ENCODE measurements around the gene PRKAG2. TPM values are rescaled to one million over a fixed set of nuclear protein-coding genes. Genes with fewer than 3 reads are reported as not detected.

The PRKAG2 gene
- total and polyA plus RNA-seq, 2 donors: 37.9 to 71.6 TPM

- no peak overlapping the region for H3K4me3 ChIP-seq (ENCODE audit: low read depth, low read length)
- H3K36me3 ChIP-seq (ENCODE audit: insufficient read depth): no peaks in the 10 kb centered on the region
- no peaks in the 10 kb centered on the region for H3K4me1 ChIP-seq (ENCODE audit: insufficient read depth)
- no peak for DNase-seq (ENCODE audit: extremely low spot score)
- 85% methylated on average over 5 of the region's 5 CpGs for WGBS
- H3K27ac ChIP-seq (ENCODE audit: low read depth): no peak overlapping the region
Measured at GRCh38 chr7:151694441-151694827, 182.5 kb downstream of the PRKAG2 start.

DNA sequence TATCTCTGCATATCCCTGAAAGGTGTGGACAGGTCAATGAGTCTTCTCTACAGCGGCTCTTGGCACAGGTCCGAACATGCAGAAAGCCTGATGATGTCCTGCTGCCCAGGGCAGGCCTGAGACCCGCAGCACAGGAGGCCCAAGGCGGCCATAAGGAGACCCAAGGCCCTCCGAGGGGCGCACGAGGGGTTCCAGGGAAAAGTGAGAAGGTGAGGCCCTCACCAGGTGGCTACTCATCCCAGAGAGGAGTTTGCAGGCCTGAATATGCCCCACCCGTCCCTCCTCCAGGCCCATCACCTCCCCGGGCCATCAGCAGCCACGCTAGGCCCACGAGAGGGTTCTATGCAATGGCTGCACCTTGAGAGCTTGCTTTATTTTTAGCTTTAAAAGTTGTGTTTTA, 183.8 kb downstream of the PRKAG2 start:
- no peak for DNase-seq (ENCODE audit: extremely low spot score)
- Histone ChIP-seq H3K4me3 (ENCODE audit: low read depth, low read length) (no peak overlapping the region), H3K36me3 (ENCODE audit: insufficient read depth) (no peaks in the 10 kb centered on the region), H3K4me1 (ENCODE audit: insufficient read depth) (no peaks in the 10 kb centered on the region), H3K27ac (ENCODE audit: low read depth) (no peak overlapping the region)
- 83% methylated on average over 11 of the region's 11 CpGs for WGBS

GRCh38 chr7:151692721-151693120, 184.2 kb downstream of the PRKAG2 start:
- H3K4me3 ChIP-seq (ENCODE audit: low read depth, low read length): no peak overlapping the region
- WGBS: 87% methylated on average over 9 of the region's 9 CpGs
- no peaks in the 10 kb centered on the region for H3K4me1 ChIP-seq (ENCODE audit: insufficient read depth)
- H3K36me3 ChIP-seq (ENCODE audit: insufficient read depth): no peaks in the 10 kb centered on the region
- no peak overlapping the region for H3K27ac ChIP-seq (ENCODE audit: low read depth)
- no peak for DNase-seq (ENCODE audit: extremely low spot score)

DNA sequence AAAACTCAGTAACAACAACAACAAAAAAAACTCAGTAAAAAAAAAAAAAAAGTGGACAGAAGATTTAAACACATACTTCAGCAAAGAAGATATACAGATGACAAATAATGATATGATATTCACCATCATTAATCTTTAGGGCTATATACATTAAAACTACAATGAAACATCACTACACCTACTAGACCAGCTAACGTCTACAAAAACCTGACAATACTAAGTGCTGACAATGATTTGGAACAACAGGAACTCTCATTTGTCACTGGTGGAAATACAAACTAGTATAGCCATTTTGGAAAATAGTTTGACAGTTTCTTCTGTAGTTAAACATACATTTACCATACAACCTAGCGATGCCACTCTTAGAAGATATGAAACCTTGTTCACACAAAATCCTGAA, 185.5 kb downstream of the PRKAG2 start:
- Histone ChIP-seq H3K4me1 (ENCODE audit: insufficient read depth) (no peaks in the 10 kb centered on the region), H3K4me3 (ENCODE audit: low read depth, low read length) (no peak overlapping the region), H3K36me3 (ENCODE audit: insufficient read depth) (no peaks in the 10 kb centered on the region), H3K27ac (ENCODE audit: low read depth) (no peak overlapping the region)
- no peak for DNase-seq (ENCODE audit: extremely low spot score)
- whole genome bisulfite sequencing: 98% methylated on average over 2 of the region's 2 CpGs

GRCh38 chr7:151690606-151691005, 186.3 kb downstream of the PRKAG2 start:
- no peaks in the 10 kb centered on the region for H3K36me3 ChIP-seq (ENCODE audit: insufficient read depth)
- 65% methylated on average over 6 of the region's 6 CpGs for WGBS
- H3K27ac ChIP-seq (ENCODE audit: low read depth): no peak overlapping the region
- no peaks in the 10 kb centered on the region for H3K4me1 ChIP-seq (ENCODE audit: insufficient read depth)
- DNase-seq (ENCODE audit: extremely low spot score): no peak
- no peak overlapping the region for H3K4me3 ChIP-seq (ENCODE audit: low read depth, low read length)

GRCh38 chr7:151689196-151689971, 187.5 kb downstream of the PRKAG2 start:
- Histone ChIP-seq H3K27ac (ENCODE audit: low read depth) (no peak overlapping the region), H3K36me3 (ENCODE audit: insufficient read depth) (no peaks in the 10 kb centered on the region), H3K4me3 (ENCODE audit: low read depth, low read length) (no peak overlapping the region), H3K4me1 (ENCODE audit: insufficient read depth) (no peaks in the 10 kb centered on the region)
- DNase-seq (ENCODE audit: extremely low spot score): no peak
- 74% methylated on average over 22 of the region's 22 CpGs for WGBS

- 88% methylated on average over 19 of the region's 19 CpGs for WGBS
- Histone ChIP-seq H3K36me3 (ENCODE audit: insufficient read depth) (no peaks in the 10 kb centered on the region), H3K4me1 (ENCODE audit: insufficient read depth) (no peaks in the 10 kb centered on the region), H3K4me3 (ENCODE audit: low read depth, low read length) (no peak overlapping the region), H3K27ac (ENCODE audit: low read depth) (no peak overlapping the region)
- no peak for DNase-seq (ENCODE audit: extremely low spot score)
Measured at GRCh38 chr7:151688236-151688780, 188.6 kb downstream of the PRKAG2 start.

DNA sequence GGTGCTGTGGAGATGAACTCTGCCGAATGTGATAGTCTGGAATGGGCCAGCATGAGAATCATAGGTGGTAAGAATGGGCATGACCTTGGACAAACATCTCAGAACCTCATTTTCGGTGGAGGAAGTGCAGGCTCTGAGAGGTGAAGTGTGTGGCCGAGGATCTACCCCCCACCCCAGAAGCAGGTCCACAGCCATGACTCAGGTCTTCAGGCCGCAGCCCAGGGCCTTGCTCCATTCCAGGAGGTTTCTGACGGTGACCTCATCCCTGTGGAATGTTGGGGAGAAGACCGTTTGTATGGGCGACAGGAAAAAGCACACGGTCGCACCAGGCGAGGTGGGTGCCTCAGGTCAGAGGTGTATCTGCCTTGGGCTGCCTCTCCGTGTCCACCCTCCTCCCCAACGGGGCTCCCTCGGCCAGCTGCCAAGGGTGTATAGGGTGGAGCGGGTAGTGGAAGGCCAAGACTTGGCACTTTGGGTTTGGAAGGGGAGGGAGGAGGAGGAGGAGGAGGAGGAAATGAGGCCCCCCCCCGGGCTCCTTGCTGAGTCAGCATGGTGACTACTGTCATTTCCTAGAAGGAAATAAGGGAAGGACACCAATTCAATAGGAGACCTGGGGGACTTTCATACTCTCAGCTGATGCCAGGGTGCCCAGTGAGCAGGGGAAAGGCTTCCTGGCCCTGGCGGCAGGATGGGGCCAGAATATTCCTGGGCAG, 189.2 kb downstream of the PRKAG2 start:
- Histone ChIP-seq H3K36me3 (ENCODE audit: insufficient read depth) (no peaks in the 10 kb centered on the region), H3K4me3 (ENCODE audit: low read depth, low read length) (no peak overlapping the region), H3K27ac (ENCODE audit: low read depth) (peak overlapping the region; percentile 56), H3K4me1 (ENCODE audit: insufficient read depth) (no peaks in the 10 kb centered on the region)
- WGBS: 38% methylated on average over 16 of the region's 16 CpGs
- DNase-seq (ENCODE audit: extremely low spot score): no peak

GRCh38 chr7:151686826-151687225, 190.1 kb downstream of the PRKAG2 start:
- Histone ChIP-seq H3K4me1 (ENCODE audit: insufficient read depth) (no peaks in the 10 kb centered on the region), H3K36me3 (ENCODE audit: insufficient read depth) (no peaks in the 10 kb centered on the region), H3K4me3 (ENCODE audit: low read depth, low read length) (no peak overlapping the region), H3K27ac (ENCODE audit: low read depth) (no peak overlapping the region)
- DNase-seq (ENCODE audit: extremely low spot score): no peak
- 68% methylated on average over 2 of the region's 2 CpGs for WGBS

DNA sequence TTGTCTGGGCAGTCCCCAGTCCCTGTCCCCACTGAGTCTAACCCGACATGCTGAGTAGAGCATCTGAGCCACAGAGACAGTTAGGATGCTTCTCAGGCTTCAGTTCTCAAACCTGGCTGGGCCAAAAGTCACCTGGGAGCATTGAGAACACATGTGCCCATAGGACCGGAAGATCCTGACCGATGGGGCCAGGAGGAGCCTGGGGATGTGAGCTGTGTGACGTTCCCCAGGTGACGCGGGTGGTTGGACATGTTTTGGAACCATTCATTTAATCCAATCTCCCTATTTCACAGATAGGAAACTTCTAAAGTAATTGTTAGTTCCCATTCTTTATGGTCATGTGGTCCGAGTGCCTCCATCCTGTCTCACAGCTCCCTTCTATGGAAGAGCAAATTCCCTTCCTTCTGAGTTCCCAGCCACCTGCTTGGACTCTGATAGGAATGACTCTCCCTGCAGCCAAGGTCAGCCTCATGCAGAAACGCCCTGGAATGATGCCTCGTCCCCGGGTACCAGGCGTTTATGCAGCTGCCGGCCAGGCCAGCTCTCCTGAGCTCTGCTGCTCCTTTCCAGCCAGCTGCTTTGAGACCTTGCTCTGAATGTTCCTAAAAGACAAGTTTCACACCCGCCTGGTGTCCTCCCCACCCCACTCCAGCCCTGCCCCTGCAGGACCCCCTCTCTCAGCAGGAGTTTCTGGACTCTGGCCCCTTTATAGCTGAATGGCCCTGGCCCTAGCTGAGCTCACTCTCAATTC, 190.7 kb downstream of the PRKAG2 start:
- H3K4me1 ChIP-seq (ENCODE audit: insufficient read depth): no peaks in the 10 kb centered on the region
- no peak overlapping the region for H3K27ac ChIP-seq (ENCODE audit: low read depth)
- 75% methylated on average over 13 of the region's 13 CpGs for WGBS
- no peak for DNase-seq (ENCODE audit: extremely low spot score)
- no peak overlapping the region for H3K4me3 ChIP-seq (ENCODE audit: low read depth, low read length)
- H3K36me3 ChIP-seq (ENCODE audit: insufficient read depth): no peaks in the 10 kb centered on the region

GRCh38 chr7:151684408-151685175, 192.3 kb downstream of the PRKAG2 start:
- Histone ChIP-seq H3K36me3 (ENCODE audit: insufficient read depth) (no peaks in the 10 kb centered on the region), H3K27ac (ENCODE audit: low read depth) (no peak overlapping the region), H3K4me1 (ENCODE audit: insufficient read depth) (no peaks in the 10 kb centered on the region), H3K4me3 (ENCODE audit: low read depth, low read length) (no peak overlapping the region)
- no peak for DNase-seq (ENCODE audit: extremely low spot score)
- WGBS: 92% methylated on average over 13 of the region's 13 CpGs

DNA sequence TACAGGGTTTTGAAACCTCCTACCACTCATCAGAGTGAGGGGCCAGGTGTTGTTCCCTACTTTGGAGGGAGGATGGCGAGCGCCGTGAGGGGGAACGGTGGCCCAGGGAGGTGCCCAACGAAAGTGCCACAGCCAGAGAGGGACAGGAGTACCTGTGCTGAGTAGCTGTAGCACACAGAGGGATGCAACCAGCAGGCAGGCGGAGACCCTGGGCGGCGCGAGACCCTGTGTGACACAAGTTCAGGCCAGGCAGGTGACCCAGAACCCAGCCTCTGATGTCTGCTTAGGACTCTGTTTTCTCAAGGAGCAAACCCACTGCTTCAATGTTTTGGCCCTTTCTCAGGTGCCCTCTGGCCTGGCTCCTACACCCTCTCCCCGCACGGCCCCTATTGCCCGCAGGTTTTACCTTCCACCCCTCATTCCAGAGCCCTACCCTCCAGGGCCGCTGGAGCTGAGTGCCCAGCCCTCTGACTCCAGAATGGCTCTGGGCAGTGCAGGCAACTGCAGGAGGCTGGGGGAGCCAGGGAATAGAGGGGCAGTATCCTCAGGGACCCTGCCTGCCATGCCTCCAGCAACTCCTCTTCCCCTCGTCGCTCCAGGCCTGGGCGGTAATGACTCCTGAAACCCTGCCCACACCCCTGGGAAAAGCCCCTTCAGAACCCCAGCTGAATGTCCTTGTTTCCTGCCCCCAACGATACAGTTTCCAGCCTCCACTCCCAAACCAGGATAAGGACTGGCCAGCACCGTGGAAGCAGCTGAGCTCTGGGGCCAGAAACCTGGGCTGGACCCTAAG, 193.1 kb downstream of the PRKAG2 start:
- Histone ChIP-seq H3K36me3 (ENCODE audit: insufficient read depth) (no peaks in the 10 kb centered on the region), H3K4me1 (ENCODE audit: insufficient read depth) (no peaks in the 10 kb centered on the region), H3K4me3 (ENCODE audit: low read depth, low read length) (no peak overlapping the region), H3K27ac (ENCODE audit: low read depth) (no peak overlapping the region)
- DNase-seq (ENCODE audit: extremely low spot score): no peak
- 91% methylated on average over 18 of the region's 18 CpGs for WGBS
